GM10248 (cell line): ENCODE measurements around the gene DENND11.

ENCODE experiments used
- CTCF ChIA-PET: fragments of 300-600 bp; sonication (Branson Sonifier 250); formaldehyde crosslinking; extraction: SDS; loops from one replicate; lab custom pipeline; 2021; ENCODE audit warnings: antibody characterized with exemption; lab: Yijun Ruan, JAX
- POLR2A ChIA-PET: fragments of 350-650 bp; sonication (Branson Sonifier 250); formaldehyde crosslinking; extraction: SDS; loops from one replicate; lab custom pipeline; 2020; ENCODE audit warnings: antibody characterized with exemption; lab: Yijun Ruan, JAX
- DNase-seq: peaks from one replicate; pipeline ENCODE4 v3.0.0; 2012; ENCODE audit errors: extremely low spot score
- CTCF ChIP-seq: IDR thresholded peaks from 2 replicates; pipeline ENCODE4 v1.5.1; 2012; ENCODE audit warnings: mild to moderate bottlenecking, low read depth; ENCODE audit errors: extremely low read depth, missing control alignments, control extremely low read depth

Gene DENND11

GRCh38 chr7:141710301-141710700 lies 8.3 kb upstream of the DENND11 start:
- POLR2A ChIA-PET, result no interaction called here
- TF ChIP-seq CTCF, result peak; percentile 28
- DNase-seq, result no peak
- CTCF ChIA-PET, result interaction anchor here (0.8 to 4.1 kb wide), 6 partner anchors 11 to 55 kb away, joined by 3 to 24 read pairs (median 7); no protein-coding TSS in a partner anchor

- no peak for DNase-seq
- ChIA-PET CTCF (interaction anchor here (1.2 to 4.1 kb wide), 7 partner anchors 10 to 76 kb away, joined by 3 to 24 read pairs (median 4); no protein-coding TSS in a partner anchor), POLR2A (no interaction called here)
- no peak for TF ChIP-seq CTCF
Measured at GRCh38 chr7:141709749-141710148, 7.8 kb upstream of the DENND11 start.

- no peak for DNase-seq
- ChIA-PET CTCF (interaction anchor here (1.0 to 4.1 kb wide), 9 partner anchors 10 to 77 kb away, joined by 3 to 24 read pairs (median 4); no protein-coding TSS in a partner anchor), POLR2A (no interaction called here)
- no peak for TF ChIP-seq CTCF
Measured at GRCh38 chr7:141709318-141709717, 7.4 kb upstream of the DENND11 start.

- ChIA-PET CTCF (interaction anchor here (1.0 to 4.1 kb wide), 12 partner anchors 9 to 78 kb away, joined by 3 to 24 read pairs (median 4); no protein-coding TSS in a partner anchor), POLR2A (no interaction called here)
- no peak for TF ChIP-seq CTCF
- DNase-seq, result no peak
Measured at GRCh38 chr7:141708351-141708750, 6.4 kb upstream of the DENND11 start, which contains the start of gene WEE2. Gene WEE2, plus strand, starts transcription at chr7:141708353. Its CDS starts 406 bp downstream, at chr7:141708759.

- CTCF ChIA-PET, result no interaction called here
- DNase-seq, result no peak
- no peak for TF ChIP-seq CTCF
- POLR2A ChIA-PET, result no interaction called here
Measured at GRCh38 chr7:141706239-141707064, 4.5 kb upstream of the DENND11 start.

GRCh38 chr7:141704741-141705140 lies 2.8 kb upstream of the DENND11 start:
- ChIA-PET CTCF (interaction anchor here (1.0 kb wide), 1 partner anchor 12 kb away, joined by 3 read pairs; no protein-coding TSS in a partner anchor), POLR2A (no interaction called here)
- no peak for DNase-seq
- TF ChIP-seq CTCF, result no peak
